Cardiac fibroblast (primary cell): ENCODE results near the gene F12.

ENCODE experiments used
- DNase-seq, 2 donors: peaks; one replicate each; pipeline versions ENCODE4 v3.0.0 to v3.0.0-alpha.2; 2010; ENCODE audit warnings: low read depth in 2 of 2
- H3K4me3 ChIP-seq, 2 donors: replicated peaks in 1 of 2; 1 replicate in 1 of 2; 2 replicates in 1 of 2; pipeline ENCODE4 v1.5.1; 2011; ENCODE audit warnings: low read depth in 2 of 2, low read length in 2 of 2, mild to moderate bottlenecking in 2 of 2, moderate library complexity in 1 of 2
- TF ChIP-seq, protein P1 (sequence below): IDR thresholded peaks from one replicate; pipeline ENCODE4 v1.5.1; 2011; ENCODE audit warnings: low read depth, mild to moderate bottlenecking, low read length, inconsistent platforms

F12 gene

GRCh38 chr5:177450667-177451424 lies 41.5 kb upstream of the F12 start:
- DNase-seq, result no peak
- TF ChIP-seq, protein P1, sequence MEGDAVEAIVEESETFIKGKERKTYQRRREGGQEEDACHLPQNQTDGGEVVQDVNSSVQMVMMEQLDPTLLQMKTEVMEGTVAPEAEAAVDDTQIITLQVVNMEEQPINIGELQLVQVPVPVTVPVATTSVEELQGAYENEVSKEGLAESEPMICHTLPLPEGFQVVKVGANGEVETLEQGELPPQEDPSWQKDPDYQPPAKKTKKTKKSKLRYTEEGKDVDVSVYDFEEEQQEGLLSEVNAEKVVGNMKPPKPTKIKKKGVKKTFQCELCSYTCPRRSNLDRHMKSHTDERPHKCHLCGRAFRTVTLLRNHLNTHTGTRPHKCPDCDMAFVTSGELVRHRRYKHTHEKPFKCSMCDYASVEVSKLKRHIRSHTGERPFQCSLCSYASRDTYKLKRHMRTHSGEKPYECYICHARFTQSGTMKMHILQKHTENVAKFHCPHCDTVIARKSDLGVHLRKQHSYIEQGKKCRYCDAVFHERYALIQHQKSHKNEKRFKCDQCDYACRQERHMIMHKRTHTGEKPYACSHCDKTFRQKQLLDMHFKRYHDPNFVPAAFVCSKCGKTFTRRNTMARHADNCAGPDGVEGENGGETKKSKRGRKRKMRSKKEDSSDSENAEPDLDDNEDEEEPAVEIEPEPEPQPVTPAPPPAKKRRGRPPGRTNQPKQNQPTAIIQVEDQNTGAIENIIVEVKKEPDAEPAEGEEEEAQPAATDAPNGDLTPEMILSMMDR, result no peak
- H3K4me3 ChIP-seq, result no peak overlapping the region

- no peak for DNase-seq
These were observed 40.0 kb upstream of the F12 start for GRCh38 chr5:177449140-177450061.

DNA sequence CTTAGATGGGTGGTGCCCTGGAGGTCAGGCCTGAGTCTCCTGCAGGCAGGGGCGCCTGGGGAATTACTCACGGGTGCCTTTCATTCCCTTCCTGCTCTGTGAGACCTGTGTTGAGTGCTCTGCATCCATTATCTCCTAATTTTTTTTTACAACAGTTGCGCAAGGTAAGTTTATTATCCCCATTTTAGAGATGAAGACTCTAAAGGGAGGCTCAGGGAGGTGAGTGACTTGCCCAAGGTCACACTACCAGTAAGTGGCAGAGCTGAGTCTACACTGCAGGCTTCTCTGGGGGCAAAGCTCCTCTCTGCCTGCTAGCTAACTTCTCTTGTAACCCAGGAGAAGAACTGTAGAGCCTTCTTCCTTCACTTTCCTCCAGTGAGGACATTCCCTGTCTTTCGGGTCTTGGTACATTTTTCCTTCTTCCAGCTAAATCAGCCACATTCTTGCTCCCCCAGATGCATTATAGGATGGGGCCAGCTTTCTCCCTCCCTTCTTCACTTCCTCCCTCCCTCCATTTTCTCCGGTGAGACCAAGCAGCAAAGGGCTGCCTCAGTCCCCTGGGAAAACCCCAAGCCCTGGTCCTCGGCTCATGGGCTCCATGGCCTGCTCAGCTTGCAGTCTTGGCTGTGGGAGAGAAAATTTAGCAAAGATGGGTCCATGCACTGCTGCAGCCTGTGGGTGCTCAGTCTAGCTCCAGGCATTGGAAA lies 39.0 kb upstream of the F12 start:
- no peak overlapping the region for H3K4me3 ChIP-seq
- TF ChIP-seq, protein P1, result no peak

More at GRCh38 chr5:177449140-177450061, 40.0 kb upstream of the F12 start:
- no peak overlapping the region for H3K4me3 ChIP-seq
- TF ChIP-seq, protein P1, result no peak

DNA sequence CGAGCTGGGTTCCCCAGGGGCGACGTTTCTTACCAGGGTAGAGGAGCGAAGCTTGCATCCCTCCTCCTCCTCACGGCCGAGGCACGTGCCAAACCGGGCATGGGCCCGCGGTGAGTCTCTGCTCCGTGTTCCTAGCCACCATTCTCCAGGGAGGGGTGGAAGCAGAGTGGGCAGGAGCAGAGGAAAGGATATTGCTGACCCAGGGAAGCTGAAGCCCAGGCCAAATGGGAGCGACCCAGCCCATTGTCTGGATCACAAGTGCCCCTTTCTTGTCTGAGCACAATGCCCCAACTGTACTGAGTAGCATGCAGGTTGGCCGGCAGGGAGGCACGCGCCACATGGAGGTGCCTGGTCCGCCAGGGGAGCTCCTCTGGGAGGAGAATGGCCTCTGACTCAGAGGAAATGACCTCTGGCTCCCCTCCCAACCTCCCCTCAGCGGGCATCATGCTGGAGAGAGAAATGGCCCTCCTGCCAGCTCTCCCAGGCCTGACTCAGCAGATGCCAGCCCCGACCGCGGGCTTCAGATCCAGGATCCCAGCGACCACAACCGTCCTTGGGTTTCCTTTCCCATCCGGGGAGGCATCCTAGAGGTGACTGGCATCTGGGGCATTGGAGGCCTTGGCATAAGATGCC lies 38.4 kb upstream of the F12 start:
- H3K4me3 ChIP-seq, result peak overlapping the region; percentile 40 to 64
- peak; percentile 72 to 83 for DNase-seq
- TF ChIP-seq, protein P1, result no peak

More for the DNA sequence above, 39.0 kb upstream of the F12 start:
- no peak for DNase-seq

GRCh38 chr5:177447066-177447610 lies 37.8 kb upstream of the F12 start:
- TF ChIP-seq, protein P1, result no peak
- peak; percentile 18 to 50 for DNase-seq
- H3K4me3 ChIP-seq, result peak overlapping the region; percentile 40 to 64
